ENCODE results near the gene AGAP1. TPM values are rescaled to one million over a fixed set of nuclear protein-coding genes. Genes with fewer than 3 reads are reported as not detected.

AGAP1 gene
- total RNA-seq, 2 donors from 2014 or later = 32.8 to 34.7 TPM

DNA sequence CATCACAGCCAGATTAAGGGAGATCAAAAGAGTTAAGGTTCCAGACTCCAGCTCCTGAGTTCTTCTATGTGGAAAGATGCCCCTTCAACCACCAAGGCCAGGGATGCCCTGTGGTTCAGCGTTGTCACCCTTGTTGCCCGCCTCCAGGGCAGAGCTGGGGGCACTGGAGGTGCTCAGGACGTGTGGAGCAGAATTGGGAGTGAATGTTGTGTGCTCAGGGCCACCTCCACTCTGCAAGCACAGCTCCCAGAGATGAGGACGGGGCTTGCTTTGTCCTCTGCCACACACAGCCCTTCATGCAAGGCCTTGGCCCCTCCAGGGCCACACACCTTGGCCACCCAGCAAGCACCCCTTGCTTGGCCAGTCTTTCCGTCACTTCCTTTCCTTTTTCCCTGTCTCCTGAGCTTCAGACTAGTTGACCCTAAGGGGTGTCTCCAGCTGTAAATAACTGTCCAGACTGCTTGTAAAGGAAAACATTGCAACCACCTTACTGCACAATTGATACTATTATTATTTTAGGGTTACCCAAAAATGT, 103.3 kb downstream of the AGAP1 start:
- peaks cover 23% of the 10 kb centered on the region for H3K4me1 Mint-ChIP-seq

DNA sequence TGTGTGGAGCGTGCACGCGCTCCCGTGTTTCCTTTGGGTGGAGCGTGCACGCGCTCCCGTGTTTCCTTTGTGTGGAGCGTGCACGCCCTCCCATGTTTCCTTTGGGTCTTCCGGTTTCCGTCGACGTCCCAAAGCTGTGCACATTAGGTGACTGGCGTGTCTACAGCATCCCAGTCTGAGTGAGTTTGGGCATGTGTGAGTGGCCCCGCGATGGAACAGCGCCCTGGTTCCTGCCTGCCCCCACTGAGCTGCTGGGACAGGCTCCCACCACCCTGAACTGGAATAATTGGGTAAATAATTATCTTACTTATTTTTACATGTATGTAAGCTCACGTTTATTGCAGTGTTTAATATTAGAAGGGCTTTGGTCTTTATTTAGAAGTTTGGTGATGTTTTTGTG, 104.2 kb downstream of the AGAP1 start:
- no peak overlapping the region for H3K27ac Mint-ChIP-seq
- Histone ChIP-seq H3K9me3 (ENCODE audit: control insufficient read depth, low read length) (no peaks in the 10 kb centered on the region), H3K9ac (ENCODE audit: extremely low read depth, low read length, poor library complexity, severe bottlenecking) (no peak overlapping the region), H3K4me3 (ENCODE audit: low read length) (no peak overlapping the region), H3K36me3 (ENCODE audit: control insufficient read depth, insufficient read depth, low read length) (no peaks in the 10 kb centered on the region), H3K4me1 (ENCODE audit: control insufficient read depth, insufficient read depth, low read length) (no peaks in the 10 kb centered on the region), H3K27ac (ENCODE audit: low read depth, low read length) (no peak overlapping the region), H3K27me3 (ENCODE audit: control insufficient read depth, insufficient read depth, low read length, poor library complexity, severe bottlenecking) (no peaks in the 10 kb centered on the region)
- peaks cover 16% of the 10 kb centered on the region for H3K9me3 Mint-ChIP-seq
- no peaks in the 10 kb centered on the region for H3K27me3 Mint-ChIP-seq (ENCODE audit: insufficient read depth)
- H3K36me3 Mint-ChIP-seq (ENCODE audit: low read depth) = peaks cover 7% of the 10 kb centered on the region
- no peak overlapping the region for H3K4me3 Mint-ChIP-seq
- TF ChIP-seq, protein P1, sequence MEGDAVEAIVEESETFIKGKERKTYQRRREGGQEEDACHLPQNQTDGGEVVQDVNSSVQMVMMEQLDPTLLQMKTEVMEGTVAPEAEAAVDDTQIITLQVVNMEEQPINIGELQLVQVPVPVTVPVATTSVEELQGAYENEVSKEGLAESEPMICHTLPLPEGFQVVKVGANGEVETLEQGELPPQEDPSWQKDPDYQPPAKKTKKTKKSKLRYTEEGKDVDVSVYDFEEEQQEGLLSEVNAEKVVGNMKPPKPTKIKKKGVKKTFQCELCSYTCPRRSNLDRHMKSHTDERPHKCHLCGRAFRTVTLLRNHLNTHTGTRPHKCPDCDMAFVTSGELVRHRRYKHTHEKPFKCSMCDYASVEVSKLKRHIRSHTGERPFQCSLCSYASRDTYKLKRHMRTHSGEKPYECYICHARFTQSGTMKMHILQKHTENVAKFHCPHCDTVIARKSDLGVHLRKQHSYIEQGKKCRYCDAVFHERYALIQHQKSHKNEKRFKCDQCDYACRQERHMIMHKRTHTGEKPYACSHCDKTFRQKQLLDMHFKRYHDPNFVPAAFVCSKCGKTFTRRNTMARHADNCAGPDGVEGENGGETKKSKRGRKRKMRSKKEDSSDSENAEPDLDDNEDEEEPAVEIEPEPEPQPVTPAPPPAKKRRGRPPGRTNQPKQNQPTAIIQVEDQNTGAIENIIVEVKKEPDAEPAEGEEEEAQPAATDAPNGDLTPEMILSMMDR (conservative IDR thresholded peaks at IDR 0.05) = no peak
- DNase-seq = no peak
- H3K4me1 Mint-ChIP-seq = peaks cover 19% of the 10 kb centered on the region
- WGBS, 2 experiments (ENCODE audit: insufficient coverage in 1 of 2, insufficient read length in 1 of 2) = 95 to 99% methylated on average over 11 to 19 of the region's 19 CpGs

More for the DNA sequence above, 103.3 kb downstream of the AGAP1 start:
- no peak overlapping the region for H3K27ac ChIP-seq (ENCODE audit: low read depth, low read length)
- Mint-ChIP-seq H3K27me3 (ENCODE audit: insufficient read depth) (no peaks in the 10 kb centered on the region), H3K4me3 (no peak overlapping the region), H3K27ac (no peak overlapping the region), H3K9me3 (peaks cover 9% of the 10 kb centered on the region), H3K36me3 (ENCODE audit: low read depth) (peaks cover 3% of the 10 kb centered on the region)
- H3K4me1 ChIP-seq (ENCODE audit: control insufficient read depth, insufficient read depth, low read length) = no peaks in the 10 kb centered on the region
- 87 to 100% methylated on average over 1 to 5 of the region's 5 CpGs for WGBS, 2 experiments (ENCODE audit: insufficient coverage in 1 of 2, insufficient read length in 1 of 2)
- H3K36me3 ChIP-seq (ENCODE audit: control insufficient read depth, insufficient read depth, low read length) = no peaks in the 10 kb centered on the region
- no peaks in the 10 kb centered on the region for H3K27me3 ChIP-seq (ENCODE audit: control insufficient read depth, insufficient read depth, low read length, poor library complexity, severe bottlenecking)
- DNase-seq = no peak
- TF ChIP-seq, protein P1 (conservative IDR thresholded peaks at IDR 0.05) = no peak
- H3K9ac ChIP-seq (ENCODE audit: extremely low read depth, low read length, poor library complexity, severe bottlenecking) = no peak overlapping the region
- H3K4me3 ChIP-seq (ENCODE audit: low read length) = no peak overlapping the region
- no peaks in the 10 kb centered on the region for H3K9me3 ChIP-seq (ENCODE audit: control insufficient read depth, low read length)

DNA sequence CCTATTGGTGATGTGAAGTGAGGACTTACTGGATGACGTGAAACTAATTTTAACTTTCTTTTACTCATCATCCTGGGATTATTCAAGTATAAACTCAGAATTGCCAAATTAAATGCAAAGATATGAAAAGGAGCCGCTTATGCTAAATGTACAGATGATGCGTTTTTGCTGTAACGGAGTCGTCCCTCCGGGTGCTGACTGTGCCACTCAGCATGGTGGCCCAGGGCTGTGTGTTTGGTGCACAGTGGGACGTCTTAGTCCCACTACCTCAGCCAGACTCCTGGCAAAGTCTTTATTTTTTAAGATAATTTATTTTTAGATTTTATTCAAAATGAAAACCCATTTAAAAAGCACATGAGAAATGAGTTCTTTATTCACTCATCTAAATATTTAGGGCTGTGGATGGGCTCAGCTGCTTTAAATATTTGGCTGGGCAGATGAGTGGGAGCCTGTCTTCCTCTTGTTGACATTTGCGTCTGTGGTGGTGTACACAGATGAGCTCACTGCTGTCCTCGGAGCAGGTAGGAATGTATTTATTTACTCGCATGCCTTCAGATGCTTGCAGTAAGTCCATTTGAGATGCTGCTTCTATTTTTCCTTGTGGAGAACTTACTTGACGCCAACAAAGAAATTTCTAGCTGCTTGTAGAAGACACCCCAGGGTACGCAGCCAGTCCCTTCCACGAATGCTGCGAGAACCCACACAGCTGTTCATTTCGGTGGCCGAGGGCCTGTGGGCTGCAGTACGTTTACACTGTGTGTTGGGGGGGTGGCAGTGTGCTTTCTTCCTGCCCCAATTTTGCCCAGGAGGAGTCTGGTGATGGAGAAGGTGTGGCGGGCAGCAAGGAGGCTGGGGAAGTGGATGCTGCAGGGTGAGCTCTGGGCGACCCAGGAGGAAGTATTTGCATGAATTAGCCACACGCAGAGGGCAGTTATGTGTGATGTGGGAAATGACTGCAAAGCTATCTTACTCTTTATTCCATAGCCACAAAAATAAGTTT, 105.0 kb downstream of the AGAP1 start:
- no peaks in the 10 kb centered on the region for H3K4me1 ChIP-seq (ENCODE audit: control insufficient read depth, insufficient read depth, low read length)
- peaks cover 7% of the 10 kb centered on the region for H3K36me3 Mint-ChIP-seq (ENCODE audit: low read depth)
- no peak overlapping the region for H3K9ac ChIP-seq (ENCODE audit: extremely low read depth, low read length, poor library complexity, severe bottlenecking)
- no peak overlapping the region for H3K4me3 ChIP-seq (ENCODE audit: low read length)
- WGBS, 2 experiments (ENCODE audit: insufficient coverage in 1 of 2, insufficient read length in 1 of 2) = 91 to 96% methylated on average over 9 to 16 of the region's 20 CpGs
- no peak for DNase-seq
- peaks cover 18% of the 10 kb centered on the region for H3K9me3 Mint-ChIP-seq
- no peaks in the 10 kb centered on the region for H3K27me3 Mint-ChIP-seq (ENCODE audit: insufficient read depth)
- no peaks in the 10 kb centered on the region for H3K9me3 ChIP-seq (ENCODE audit: control insufficient read depth, low read length)
- no peak overlapping the region for H3K27ac Mint-ChIP-seq
- H3K4me1 Mint-ChIP-seq = peaks cover 19% of the 10 kb centered on the region
- no peaks in the 10 kb centered on the region for H3K36me3 ChIP-seq (ENCODE audit: control insufficient read depth, insufficient read depth, low read length)
- no peak overlapping the region for H3K27ac ChIP-seq (ENCODE audit: low read depth, low read length)
- no peak overlapping the region for H3K4me3 Mint-ChIP-seq
- no peaks in the 10 kb centered on the region for H3K27me3 ChIP-seq (ENCODE audit: control insufficient read depth, insufficient read depth, low read length, poor library complexity, severe bottlenecking)
- TF ChIP-seq, protein P1 (conservative IDR thresholded peaks at IDR 0.05) = no peak

Data from endodermal cell (in vitro differentiated cells).